Measurements from ENCODE around the gene TMEM131L.

DNA sequence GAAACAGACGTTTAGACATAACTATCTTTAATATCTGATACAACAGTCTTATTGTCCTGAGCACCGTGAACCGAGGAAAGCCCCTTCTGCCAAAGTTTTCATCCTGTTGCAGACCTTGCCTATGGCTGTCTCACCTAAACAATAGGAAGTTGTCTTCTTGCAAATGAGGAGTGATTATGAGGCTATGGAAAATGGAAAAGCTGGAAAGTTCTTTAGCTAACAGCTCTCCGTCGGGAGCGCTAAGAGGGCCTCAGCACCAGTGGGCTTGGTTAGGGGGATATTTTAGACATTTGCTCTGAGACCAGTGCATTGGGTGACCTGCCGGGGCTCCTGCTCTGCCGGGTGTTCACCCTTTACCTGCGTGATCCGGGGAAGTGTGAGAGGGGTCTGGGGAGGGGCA, 28.4 kb downstream of the TMEM131L start:
- TF ChIP-seq, protein P1, sequence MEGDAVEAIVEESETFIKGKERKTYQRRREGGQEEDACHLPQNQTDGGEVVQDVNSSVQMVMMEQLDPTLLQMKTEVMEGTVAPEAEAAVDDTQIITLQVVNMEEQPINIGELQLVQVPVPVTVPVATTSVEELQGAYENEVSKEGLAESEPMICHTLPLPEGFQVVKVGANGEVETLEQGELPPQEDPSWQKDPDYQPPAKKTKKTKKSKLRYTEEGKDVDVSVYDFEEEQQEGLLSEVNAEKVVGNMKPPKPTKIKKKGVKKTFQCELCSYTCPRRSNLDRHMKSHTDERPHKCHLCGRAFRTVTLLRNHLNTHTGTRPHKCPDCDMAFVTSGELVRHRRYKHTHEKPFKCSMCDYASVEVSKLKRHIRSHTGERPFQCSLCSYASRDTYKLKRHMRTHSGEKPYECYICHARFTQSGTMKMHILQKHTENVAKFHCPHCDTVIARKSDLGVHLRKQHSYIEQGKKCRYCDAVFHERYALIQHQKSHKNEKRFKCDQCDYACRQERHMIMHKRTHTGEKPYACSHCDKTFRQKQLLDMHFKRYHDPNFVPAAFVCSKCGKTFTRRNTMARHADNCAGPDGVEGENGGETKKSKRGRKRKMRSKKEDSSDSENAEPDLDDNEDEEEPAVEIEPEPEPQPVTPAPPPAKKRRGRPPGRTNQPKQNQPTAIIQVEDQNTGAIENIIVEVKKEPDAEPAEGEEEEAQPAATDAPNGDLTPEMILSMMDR (IDR thresholded peaks at IDR 0.05) = no peak
- TF ChIP-seq ZFX (IDR thresholded peaks at IDR 0.05; ENCODE audit: borderline replicate concordance) = no peak
